Measurements from ENCODE around the gene DSG1. TPM values are rescaled to one million over a fixed set of nuclear protein-coding genes. Genes with fewer than 3 reads are reported as not detected.

The DSG1 gene
- total and polyA plus RNA-seq, 2 of the 13 experiments (the other 11 are each of a cell fraction or from before 2014, with no cell fraction given), result 0.04 TPM; not detected in 1

DNA sequence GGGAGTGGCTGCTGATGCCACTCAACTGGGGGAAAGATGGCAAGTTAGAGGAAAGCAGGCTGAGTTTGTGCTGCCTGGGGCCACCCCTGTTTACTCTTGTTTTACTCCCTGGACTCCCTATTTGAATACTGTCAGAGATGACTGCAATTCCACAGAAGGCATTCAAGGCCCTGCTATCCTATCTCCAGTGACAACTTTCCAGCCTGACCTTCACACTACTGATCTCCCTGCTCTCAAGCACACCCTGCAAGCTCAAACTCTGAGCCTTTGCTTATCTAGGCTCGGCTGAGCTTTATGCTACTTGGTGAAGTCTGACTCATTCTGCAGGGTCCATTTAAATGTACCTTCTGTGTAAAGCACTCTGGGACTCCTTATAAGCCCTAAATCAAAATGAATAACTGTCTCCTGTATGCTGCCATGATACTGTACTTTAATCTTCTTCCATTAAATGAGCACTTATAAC is 39.3 kb upstream of the DSG1 start:
- Histone ChIP-seq H3K36me3 (replicated peaks in 1 of 2; ENCODE audit: control insufficient read depth in 1 of 2, insufficient read depth in 2 of 2, low read length in 2 of 2) (no peaks in the 10 kb centered on the region), H4K20me1 (ENCODE audit: insufficient read depth, low read length) (no peaks in the 10 kb centered on the region), H3K4me1 (ENCODE audit: insufficient read depth, low read length) (peaks cover 73% of the 10 kb centered on the region), H3K27ac (ENCODE audit: extremely low read length, insufficient read depth, low read length) (peak overlapping the region; percentile 64), H2AFZ (ENCODE audit: low read length) (no peak overlapping the region), H3K4me2 (ENCODE audit: low read depth, low read length) (peak overlapping the region; percentile 34), H3K9me3 (ENCODE audit: low read length) (no peaks in the 10 kb centered on the region), H3K4me3 (replicated peaks in 1 of 3; ENCODE audit: insufficient read depth in 1 of 3, low read depth in 2 of 3, low read length in 3 of 3) (no peak overlapping the region; a peak in 1 of 6 replicates), H3K9ac (ENCODE audit: insufficient read depth, low read depth, low read length) (no peak overlapping the region), H3K79me2 (ENCODE audit: insufficient read depth, low read length) (no peaks in the 10 kb centered on the region), H3K27me3 (ENCODE audit: control insufficient read depth in 1 of 2, insufficient read depth in 2 of 2, low read length in 2 of 2) (no peaks in the 10 kb centered on the region)
- WGBS (ENCODE audit: low lambda C conversion rate), result 0% methylated on average over 1 of the region's 1 CpG
- no TSS peak for BruUV-seq (replicated peaks)
- ATAC-seq, result peak; percentile 100
- peak; percentile 98 for FAIRE-seq
- CTCF ChIA-PET (ENCODE audit: low intra/inter-chr PET ratio, low total read pairs), result no interaction called here
- intact Hi-C loops (cut with micrococcal nuclease; ENCODE audit: unreplicated experiment), result loop anchor here (2.0 to 5.0 kb wide), 5 partner anchors 34 to 234 kb away; partner anchors contain the start of gene DSG2
- POLR2A ChIA-PET, result interaction anchor here (1.0 to 1.6 kb wide), 3 partner anchors 33 to 123 kb away, joined by 5 to 7 read pairs (median 6); no protein-coding TSS in a partner anchor
- peak; percentile 94 for DNase-seq (ENCODE audit: low spot score)
- in situ Hi-C loops (cut with HindIII; ENCODE audit: extremely low pct_ligation_motif_present, low pct_unique_long_range_greater_than_20kb), result no loop called here
- TF ChIP-seq MAFK (conservative IDR thresholded peaks at IDR 0.05 in 1 of 2, IDR thresholded peaks at IDR 0.05 in 1 of 2; ENCODE audit: low read length in 2 of 2) (peak in 1 of 2 experiments; percentile 73; a peak in 2 of 4 replicates), ZNF235 (CRISPR knock-in tag; IDR thresholded peaks at IDR 0.05; ENCODE audit: borderline replicate concordance) (no peak), ZNF501 (CRISPR knock-in tag; IDR thresholded peaks at IDR 0.05) (peak; percentile 56), ELF3 (CRISPR knock-in tag; IDR thresholded peaks at IDR 0.05) (peak; percentile 24; the same call in 1 of the 2 replicates), ZNF543 (CRISPR knock-in tag; IDR thresholded peaks at IDR 0.05) (0 out of 2 replicates have a peak, but pooled peaks have one; percentile 40), RAD51 (IDR thresholded peaks at IDR 0.05; ENCODE audit: borderline replicate concordance) (no peak), ZNF274 (CRISPR knock-in tag; IDR thresholded peaks at IDR 0.05) (no peak), ZFP36L1 (CRISPR knock-in tag; IDR thresholded peaks at IDR 0.05) (no peak), PLRG1 (conservative IDR thresholded peaks at IDR 0.05) (no peak), KLF9 (CRISPR knock-in tag; IDR thresholded peaks at IDR 0.05; ENCODE audit: low read depth) (no peak), TAF15 (IDR thresholded peaks at IDR 0.05; ENCODE audit: low read depth, low read length, poor library complexity, severe bottlenecking) (no peak), MXI1 (IDR thresholded peaks at IDR 0.05; ENCODE audit: borderline replicate concordance, low read depth, low read length) (no peak)
- TF ChIP-seq, protein P1, sequence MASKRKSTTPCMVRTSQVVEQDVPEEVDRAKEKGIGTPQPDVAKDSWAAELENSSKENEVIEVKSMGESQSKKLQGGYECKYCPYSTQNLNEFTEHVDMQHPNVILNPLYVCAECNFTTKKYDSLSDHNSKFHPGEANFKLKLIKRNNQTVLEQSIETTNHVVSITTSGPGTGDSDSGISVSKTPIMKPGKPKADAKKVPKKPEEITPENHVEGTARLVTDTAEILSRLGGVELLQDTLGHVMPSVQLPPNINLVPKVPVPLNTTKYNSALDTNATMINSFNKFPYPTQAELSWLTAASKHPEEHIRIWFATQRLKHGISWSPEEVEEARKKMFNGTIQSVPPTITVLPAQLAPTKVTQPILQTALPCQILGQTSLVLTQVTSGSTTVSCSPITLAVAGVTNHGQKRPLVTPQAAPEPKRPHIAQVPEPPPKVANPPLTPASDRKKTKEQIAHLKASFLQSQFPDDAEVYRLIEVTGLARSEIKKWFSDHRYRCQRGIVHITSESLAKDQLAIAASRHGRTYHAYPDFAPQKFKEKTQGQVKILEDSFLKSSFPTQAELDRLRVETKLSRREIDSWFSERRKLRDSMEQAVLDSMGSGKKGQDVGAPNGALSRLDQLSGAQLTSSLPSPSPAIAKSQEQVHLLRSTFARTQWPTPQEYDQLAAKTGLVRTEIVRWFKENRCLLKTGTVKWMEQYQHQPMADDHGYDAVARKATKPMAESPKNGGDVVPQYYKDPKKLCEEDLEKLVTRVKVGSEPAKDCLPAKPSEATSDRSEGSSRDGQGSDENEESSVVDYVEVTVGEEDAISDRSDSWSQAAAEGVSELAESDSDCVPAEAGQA (IDR thresholded peaks at IDR 0.05; ENCODE audit: low read depth), result no peak
- TF ChIP-seq, protein P1 (CRISPR knock-in tag; IDR thresholded peaks at IDR 0.05; ENCODE audit: borderline replicate concordance), result no peak
- TF ChIP-seq, protein P2, sequence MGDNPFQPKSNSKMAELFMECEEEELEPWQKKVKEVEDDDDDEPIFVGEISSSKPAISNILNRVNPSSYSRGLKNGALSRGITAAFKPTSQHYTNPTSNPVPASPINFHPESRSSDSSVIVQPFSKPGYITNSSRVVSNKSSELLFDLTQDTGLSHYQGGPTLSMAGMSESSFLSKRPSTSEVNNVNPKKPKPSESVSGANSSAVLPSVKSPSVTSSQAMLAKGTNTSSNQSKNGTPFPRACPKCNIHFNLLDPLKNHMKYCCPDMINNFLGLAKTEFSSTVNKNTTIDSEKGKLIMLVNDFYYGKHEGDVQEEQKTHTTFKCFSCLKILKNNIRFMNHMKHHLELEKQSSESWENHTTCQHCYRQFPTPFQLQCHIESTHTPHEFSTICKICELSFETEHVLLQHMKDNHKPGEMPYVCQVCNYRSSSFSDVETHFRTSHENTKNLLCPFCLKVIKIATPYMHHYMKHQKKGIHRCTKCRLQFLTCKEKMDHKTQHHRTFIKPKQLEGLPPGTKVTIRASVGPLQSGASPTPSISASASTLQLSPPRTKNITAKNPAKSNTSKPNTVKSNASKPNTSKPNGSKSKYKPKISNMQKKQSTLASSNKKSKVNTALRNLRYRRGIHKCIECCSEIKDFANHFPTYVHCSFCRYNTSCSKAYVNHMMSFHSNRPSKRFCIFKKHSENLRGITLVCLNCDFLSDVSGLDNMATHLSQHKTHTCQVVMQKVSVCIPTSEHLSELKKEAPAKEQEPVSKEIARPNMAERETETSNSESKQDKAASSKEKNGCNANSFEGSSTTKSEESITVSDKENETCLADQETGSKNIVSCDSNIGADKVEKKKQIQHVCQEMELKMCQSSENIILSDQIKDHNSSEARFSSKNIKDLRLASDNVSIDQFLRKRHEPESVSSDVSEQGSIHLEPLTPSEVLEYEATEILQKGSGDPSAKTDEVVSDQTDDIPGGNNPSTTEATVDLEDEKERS (CRISPR knock-in tag; IDR thresholded peaks at IDR 0.05), result no peak
- TF ChIP-seq, protein P3, sequence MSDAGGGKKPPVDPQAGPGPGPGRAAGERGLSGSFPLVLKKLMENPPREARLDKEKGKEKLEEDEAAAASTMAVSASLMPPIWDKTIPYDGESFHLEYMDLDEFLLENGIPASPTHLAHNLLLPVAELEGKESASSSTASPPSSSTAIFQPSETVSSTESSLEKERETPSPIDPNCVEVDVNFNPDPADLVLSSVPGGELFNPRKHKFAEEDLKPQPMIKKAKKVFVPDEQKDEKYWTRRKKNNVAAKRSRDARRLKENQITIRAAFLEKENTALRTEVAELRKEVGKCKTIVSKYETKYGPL (CRISPR knock-in tag; IDR thresholded peaks at IDR 0.05), result no peak
